GM18505 (cell line): Measurements from ENCODE around the gene PIGU.

ENCODE experiments used
- ATAC-seq: cut with Tn5 transposase; IDR thresholded peaks from one replicate; pipeline ENCODE4 v1.9.1; 2021; ENCODE audit not compliant: unreplicated experiment
- POLR2A ChIP-seq: IDR thresholded peaks from 4 replicates; pipeline ENCODE4 v1.6.1; 2011; ENCODE audit warnings: borderline replicate concordance; ENCODE audit not compliant: insufficient read depth, insufficient read length; ENCODE audit errors: extremely low read depth

Gene PIGU

GRCh38 chr20:34543463-34544056 is 133.3 kb downstream of the PIGU start:
- ATAC-seq = no peak
- no peak for TF ChIP-seq POLR2A

- no peak for ATAC-seq
- TF ChIP-seq POLR2A = no peak
Observed at GRCh38 chr20:34542439-34542838, 134.5 kb downstream of the PIGU start.

DNA sequence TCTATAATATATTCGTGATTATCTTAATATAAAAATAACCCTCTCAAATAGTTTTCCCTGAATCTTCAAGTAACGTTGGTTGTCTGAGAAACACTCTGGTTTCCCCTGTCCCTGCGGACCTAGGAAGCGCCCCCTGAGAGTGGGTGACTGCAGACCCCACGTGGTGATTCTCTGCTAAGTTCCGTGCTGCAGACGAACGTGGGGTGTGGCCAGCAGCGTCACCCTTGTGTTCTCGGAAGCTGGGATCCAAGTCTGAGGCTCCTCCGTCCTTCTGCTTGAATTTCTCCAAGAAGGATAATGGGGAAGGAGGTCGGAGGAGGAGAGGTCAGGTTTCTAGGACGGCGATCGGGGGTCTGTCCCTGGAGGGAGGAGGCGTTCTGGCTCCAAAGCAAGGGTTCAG is 135.0 kb downstream of the PIGU start:
- no peak for TF ChIP-seq POLR2A

GRCh38 chr20:34541264-34541901 is 135.5 kb downstream of the PIGU start:
- TF ChIP-seq POLR2A = no peak
- no peak for ATAC-seq

More for the DNA sequence above, 135.0 kb downstream of the PIGU start:
- ATAC-seq = no peak

DNA sequence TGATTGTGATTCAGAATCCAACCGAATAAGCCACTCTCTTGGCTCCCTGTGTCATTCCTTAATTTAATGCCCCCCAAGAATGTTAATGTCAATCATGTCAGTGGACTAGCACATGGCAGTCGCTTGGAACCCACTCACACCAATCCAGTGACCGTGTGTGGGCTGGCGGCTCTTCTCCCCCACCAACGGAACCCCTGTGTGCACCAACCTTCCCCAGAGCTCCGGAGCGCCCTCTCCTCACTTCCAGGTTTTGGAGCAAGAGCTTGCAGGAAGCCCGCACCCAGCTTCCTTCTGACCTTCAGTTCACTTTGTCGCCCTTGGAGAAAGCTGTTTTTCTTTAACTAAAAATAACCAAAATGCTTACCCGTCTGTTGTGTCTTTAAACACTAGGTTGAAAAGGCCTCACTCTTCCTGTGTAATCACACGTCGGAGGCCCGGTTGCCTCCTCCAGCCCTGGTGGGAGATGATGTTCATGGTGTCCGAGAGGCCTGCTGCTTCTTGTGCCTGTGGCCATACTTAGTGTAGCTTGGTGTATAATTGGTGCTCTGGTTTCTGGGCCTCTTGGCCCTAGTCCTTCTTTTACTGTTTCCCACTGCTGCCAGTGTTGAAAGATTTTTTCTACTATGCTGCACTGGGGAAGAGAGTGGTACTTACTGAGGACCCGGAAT is 136.2 kb downstream of the PIGU start:
- no peak for ATAC-seq
- no peak for TF ChIP-seq POLR2A

DNA sequence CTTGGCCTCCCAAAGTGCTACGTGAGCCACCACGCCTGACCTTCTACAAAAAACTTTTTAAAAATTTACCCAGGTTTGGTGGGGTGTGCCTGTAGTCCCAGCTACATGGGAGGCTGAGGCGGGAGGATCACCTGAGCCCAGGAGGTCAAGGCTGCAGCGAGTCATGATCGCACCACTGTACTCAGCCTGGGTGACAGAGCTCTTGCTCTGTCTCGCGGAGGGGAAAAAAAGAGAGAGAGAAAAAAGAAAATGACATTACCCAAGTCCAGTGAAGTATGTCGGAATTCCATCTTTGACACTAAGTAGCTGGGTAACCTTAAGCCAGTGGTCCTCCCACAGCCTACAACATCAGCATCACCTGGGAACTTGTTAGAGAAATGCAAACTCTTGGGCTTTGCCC is 137.1 kb downstream of the PIGU start:
- no peak for TF ChIP-seq POLR2A

DNA sequence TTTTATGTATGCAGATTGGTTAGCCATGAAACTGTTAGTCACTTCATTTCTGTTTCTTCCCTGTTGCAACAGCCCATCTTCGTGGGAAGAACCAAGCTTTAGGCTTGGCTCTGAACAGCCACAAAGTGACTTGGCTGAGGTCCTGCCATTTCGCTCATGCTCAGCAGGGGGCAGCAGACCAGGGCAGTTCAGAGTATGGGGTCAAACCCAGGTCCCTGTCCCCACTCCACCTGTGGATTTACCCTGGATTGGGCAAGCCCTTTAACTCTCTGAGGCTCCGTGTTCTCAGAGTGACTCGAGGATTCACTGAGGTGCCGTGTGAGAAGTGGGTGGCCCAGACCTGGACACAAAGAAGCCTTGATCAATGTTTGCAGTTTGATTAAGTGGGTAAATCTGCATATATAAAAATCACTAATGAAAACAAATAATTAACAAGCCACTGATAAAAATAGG is 138.2 kb downstream of the PIGU start:
- no peak for ATAC-seq
- TF ChIP-seq POLR2A = no peak

More for the DNA sequence above, 137.1 kb downstream of the PIGU start:
- ATAC-seq = no peak

- no peak for TF ChIP-seq POLR2A
- ATAC-seq = no peak
Observed at GRCh38 chr20:34537651-34538050, 139.2 kb downstream of the PIGU start.

GRCh38 chr20:34536798-34537394 is 140.0 kb downstream of the PIGU start:
- no peak for TF ChIP-seq POLR2A
- ATAC-seq = no peak

DNA sequence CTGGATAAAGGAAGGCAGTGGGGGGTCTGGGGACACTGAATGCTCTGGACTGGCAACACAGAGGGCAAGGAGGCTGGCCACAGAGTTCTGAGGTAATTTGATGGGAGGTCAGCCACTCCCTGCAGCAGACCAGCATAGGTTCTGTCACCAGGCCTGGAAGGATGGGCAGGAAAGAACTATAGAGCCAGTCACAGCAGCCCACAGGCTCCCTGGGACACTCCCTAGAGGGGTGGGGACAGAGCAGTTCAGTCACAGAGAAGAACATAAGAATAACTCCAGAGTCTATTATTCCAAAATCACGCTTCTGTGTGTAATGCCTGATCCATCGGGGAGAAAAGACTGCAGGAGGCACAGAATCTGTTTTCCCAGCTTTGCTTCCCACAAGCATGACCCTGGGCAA is 141.0 kb downstream of the PIGU start:
- ATAC-seq = no peak
- no peak for TF ChIP-seq POLR2A

DNA sequence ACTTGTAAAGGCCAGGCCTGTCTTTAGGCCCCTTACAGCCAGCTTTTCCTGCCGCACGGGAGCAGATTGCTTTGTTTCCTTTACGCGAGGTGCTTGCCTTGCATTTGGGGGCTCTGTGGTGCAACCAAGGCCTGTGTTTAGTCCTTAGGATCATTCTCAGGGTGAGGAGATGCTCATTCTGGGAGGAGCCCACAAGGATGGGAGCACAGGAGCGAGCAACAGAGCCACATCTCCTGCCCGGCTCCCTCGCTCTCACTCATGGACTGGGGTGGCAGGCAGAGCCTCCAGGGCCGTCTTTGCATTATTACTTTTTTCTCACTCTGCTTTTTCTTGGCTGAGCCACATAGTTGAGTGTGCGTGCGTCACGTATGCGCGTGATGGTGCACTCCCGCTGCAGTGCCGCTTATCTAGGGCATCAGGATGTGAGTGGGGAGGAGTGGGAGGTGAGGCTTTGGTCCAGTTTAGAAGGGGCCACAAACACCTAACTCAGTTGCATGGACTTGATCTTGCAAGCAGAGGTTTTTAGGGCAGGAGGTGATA is 141.5 kb downstream of the PIGU start:
- TF ChIP-seq POLR2A = no peak
- no peak for ATAC-seq

- no peak for ATAC-seq
- TF ChIP-seq POLR2A = no peak
Observed at GRCh38 chr20:34534391-34535165, 142.3 kb downstream of the PIGU start.

GRCh38 chr20:34532756-34533155 is 144.1 kb downstream of the PIGU start:
- TF ChIP-seq POLR2A = no peak
- no peak for ATAC-seq
